Esophagus squamous epithelium (tissue), 4 donors: ENCODE measurements around the gene PYY.

Experiments used
- POLR2A ChIP-seq, 4 donors: fragments of 450-650 bp; IDR thresholded peaks; one replicate each; pipeline ENCODE4 v1.6.1; 2017; ENCODE audit warnings: antibody characterized with exemption in 4 of 4, mild to moderate bottlenecking in 4 of 4, moderate library complexity in 3 of 4
- TF ChIP-seq, protein P1 (sequence below), 6 experiments: fragments of 450-650 bp in 4 of 6; fragments of 200-600 bp in 2 of 6; sonication (generic) in 2 of 6; IDR thresholded peaks; one replicate each; pipeline ENCODE4 v1.5.1; 2016 to 2019; ENCODE audit warnings: antibody characterized with exemption in 6 of 6, mild to moderate bottlenecking in 4 of 6, moderate library complexity in 4 of 6

- TF ChIP-seq, protein P1, sequence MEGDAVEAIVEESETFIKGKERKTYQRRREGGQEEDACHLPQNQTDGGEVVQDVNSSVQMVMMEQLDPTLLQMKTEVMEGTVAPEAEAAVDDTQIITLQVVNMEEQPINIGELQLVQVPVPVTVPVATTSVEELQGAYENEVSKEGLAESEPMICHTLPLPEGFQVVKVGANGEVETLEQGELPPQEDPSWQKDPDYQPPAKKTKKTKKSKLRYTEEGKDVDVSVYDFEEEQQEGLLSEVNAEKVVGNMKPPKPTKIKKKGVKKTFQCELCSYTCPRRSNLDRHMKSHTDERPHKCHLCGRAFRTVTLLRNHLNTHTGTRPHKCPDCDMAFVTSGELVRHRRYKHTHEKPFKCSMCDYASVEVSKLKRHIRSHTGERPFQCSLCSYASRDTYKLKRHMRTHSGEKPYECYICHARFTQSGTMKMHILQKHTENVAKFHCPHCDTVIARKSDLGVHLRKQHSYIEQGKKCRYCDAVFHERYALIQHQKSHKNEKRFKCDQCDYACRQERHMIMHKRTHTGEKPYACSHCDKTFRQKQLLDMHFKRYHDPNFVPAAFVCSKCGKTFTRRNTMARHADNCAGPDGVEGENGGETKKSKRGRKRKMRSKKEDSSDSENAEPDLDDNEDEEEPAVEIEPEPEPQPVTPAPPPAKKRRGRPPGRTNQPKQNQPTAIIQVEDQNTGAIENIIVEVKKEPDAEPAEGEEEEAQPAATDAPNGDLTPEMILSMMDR (IDR thresholded peaks at IDR 0.05) = no peak
- no peak for TF ChIP-seq POLR2A (IDR thresholded peaks at IDR 0.05)
Observed at GRCh38 chr17:43911904-43912303, 41.8 kb downstream of the PYY start.
